ENCODE measurements around the gene ATP13A4. TPM values are rescaled to one million over a fixed set of nuclear protein-coding genes. Genes with fewer than 3 reads are reported as not detected.

ATP13A4 gene
- total and polyA plus RNA-seq, 4 donors = 0.23 to 2.7 (median 0.50) TPM

DNA sequence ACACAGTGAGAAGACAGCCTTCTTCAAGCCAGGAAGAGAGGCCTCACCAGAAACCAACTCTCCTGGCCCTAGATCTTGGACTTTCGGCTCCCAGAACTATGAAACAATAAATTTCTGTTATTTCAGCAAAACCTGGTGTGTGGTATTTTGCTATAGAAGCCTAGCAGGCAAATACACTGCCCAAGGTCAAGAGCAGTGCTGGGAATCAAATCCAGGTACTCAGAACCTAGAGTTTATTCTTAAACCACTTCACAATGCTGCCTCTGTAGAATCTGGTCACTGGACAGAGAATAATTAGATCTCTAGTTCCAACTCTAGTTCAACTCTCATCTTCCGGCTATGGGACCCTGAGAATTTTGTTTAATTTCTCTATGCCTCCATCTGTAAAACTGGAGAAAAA lies 46.6 kb downstream of the ATP13A4 start (continued):
- TF ChIP-seq, protein P1, sequence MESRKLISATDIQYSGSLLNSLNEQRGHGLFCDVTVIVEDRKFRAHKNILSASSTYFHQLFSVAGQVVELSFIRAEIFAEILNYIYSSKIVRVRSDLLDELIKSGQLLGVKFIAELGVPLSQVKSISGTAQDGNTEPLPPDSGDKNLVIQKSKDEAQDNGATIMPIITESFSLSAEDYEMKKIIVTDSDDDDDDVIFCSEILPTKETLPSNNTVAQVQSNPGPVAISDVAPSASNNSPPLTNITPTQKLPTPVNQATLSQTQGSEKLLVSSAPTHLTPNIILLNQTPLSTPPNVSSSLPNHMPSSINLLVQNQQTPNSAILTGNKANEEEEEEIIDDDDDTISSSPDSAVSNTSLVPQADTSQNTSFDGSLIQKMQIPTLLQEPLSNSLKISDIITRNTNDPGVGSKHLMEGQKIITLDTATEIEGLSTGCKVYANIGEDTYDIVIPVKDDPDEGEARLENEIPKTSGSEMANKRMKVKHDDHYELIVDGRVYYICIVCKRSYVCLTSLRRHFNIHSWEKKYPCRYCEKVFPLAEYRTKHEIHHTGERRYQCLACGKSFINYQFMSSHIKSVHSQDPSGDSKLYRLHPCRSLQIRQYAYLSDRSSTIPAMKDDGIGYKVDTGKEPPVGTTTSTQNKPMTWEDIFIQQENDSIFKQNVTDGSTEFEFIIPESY (IDR thresholded peaks at IDR 0.05) = no peak

DNA sequence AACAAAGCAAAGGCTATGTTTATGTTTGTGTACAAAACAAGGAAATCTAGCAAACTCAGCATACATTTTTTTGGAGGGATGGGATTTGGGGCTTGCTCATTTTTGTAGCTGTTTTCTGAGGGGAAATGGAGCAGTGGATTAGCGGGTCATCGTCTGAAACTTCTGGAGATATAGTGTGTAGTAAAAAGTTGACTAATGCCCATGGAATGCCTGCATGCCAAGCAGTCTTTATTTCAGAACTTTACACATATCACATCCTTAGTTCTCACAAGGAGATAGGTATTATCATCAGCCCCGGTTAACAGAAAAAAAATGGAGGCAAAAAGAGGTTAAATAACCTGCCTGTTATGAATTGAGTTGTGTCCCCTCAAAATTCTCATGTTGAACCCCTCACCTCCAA lies 47.1 kb downstream of the ATP13A4 start:
- Histone ChIP-seq H3K9me3 (ENCODE audit: control insufficient read depth in 4 of 4, low read length in 3 of 4) (no peaks in the 10 kb centered on the region), H3K27me3 (ENCODE audit: control insufficient read depth in 4 of 4, insufficient read depth in 4 of 4, low read length in 3 of 4) (peaks cover 0 to 6% (median 1%) of the 10 kb centered on the region in 4 donors), H3K27ac (ENCODE audit: low read depth in 1 of 2, low read length in 2 of 2) (no peak overlapping the region), H3K4me1 (ENCODE audit: control insufficient read depth in 4 of 4, insufficient read depth in 4 of 4, low read length in 3 of 4) (no peaks in the 10 kb centered on the region), H3K4me3 (ENCODE audit: low read depth in 1 of 3, low read length in 3 of 3) (no peak overlapping the region), H3K36me3 (ENCODE audit: control insufficient read depth in 4 of 4, insufficient read depth in 3 of 4, low read depth in 1 of 4, low read length in 3 of 4) (no peaks in the 10 kb centered on the region), H3K9ac (ENCODE audit: low read depth in 1 of 2, low read length in 2 of 2) (no peak overlapping the region)
- TF ChIP-seq, protein P2, sequence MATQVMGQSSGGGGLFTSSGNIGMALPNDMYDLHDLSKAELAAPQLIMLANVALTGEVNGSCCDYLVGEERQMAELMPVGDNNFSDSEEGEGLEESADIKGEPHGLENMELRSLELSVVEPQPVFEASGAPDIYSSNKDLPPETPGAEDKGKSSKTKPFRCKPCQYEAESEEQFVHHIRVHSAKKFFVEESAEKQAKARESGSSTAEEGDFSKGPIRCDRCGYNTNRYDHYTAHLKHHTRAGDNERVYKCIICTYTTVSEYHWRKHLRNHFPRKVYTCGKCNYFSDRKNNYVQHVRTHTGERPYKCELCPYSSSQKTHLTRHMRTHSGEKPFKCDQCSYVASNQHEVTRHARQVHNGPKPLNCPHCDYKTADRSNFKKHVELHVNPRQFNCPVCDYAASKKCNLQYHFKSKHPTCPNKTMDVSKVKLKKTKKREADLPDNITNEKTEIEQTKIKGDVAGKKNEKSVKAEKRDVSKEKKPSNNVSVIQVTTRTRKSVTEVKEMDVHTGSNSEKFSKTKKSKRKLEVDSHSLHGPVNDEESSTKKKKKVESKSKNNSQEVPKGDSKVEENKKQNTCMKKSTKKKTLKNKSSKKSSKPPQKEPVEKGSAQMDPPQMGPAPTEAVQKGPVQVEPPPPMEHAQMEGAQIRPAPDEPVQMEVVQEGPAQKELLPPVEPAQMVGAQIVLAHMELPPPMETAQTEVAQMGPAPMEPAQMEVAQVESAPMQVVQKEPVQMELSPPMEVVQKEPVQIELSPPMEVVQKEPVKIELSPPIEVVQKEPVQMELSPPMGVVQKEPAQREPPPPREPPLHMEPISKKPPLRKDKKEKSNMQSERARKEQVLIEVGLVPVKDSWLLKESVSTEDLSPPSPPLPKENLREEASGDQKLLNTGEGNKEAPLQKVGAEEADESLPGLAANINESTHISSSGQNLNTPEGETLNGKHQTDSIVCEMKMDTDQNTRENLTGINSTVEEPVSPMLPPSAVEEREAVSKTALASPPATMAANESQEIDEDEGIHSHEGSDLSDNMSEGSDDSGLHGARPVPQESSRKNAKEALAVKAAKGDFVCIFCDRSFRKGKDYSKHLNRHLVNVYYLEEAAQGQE (IDR thresholded peaks at IDR 0.05) = no peak
- TF ChIP-seq FOXA2 (IDR thresholded peaks at IDR 0.05) (no peak), SP1 (IDR thresholded peaks at IDR 0.05) (no peak), RAD21 (IDR thresholded peaks at IDR 0.05) (no peak), TAF1 (conservative IDR thresholded peaks at IDR 0.05) (no peak), NR2F2 (IDR thresholded peaks at IDR 0.05) (no peak), FOXA1 (IDR thresholded peaks at IDR 0.05) (no peak), YY1 (IDR thresholded peaks at IDR 0.05) (no peak), GABPA (IDR thresholded peaks at IDR 0.05 in 1 of 2, conservative IDR thresholded peaks at IDR 0.05 in 1 of 2) (no peak), EGR1 (IDR thresholded peaks at IDR 0.05; ENCODE audit: low read depth in 2 of 2) (no peak), RXRA (IDR thresholded peaks at IDR 0.05) (no peak), HNF4G (IDR thresholded peaks at IDR 0.05) (no peak), JUND (IDR thresholded peaks at IDR 0.05) (no peak), HNF4A (conservative IDR thresholded peaks at IDR 0.05) (no peak)
- TF ChIP-seq, protein P3, sequence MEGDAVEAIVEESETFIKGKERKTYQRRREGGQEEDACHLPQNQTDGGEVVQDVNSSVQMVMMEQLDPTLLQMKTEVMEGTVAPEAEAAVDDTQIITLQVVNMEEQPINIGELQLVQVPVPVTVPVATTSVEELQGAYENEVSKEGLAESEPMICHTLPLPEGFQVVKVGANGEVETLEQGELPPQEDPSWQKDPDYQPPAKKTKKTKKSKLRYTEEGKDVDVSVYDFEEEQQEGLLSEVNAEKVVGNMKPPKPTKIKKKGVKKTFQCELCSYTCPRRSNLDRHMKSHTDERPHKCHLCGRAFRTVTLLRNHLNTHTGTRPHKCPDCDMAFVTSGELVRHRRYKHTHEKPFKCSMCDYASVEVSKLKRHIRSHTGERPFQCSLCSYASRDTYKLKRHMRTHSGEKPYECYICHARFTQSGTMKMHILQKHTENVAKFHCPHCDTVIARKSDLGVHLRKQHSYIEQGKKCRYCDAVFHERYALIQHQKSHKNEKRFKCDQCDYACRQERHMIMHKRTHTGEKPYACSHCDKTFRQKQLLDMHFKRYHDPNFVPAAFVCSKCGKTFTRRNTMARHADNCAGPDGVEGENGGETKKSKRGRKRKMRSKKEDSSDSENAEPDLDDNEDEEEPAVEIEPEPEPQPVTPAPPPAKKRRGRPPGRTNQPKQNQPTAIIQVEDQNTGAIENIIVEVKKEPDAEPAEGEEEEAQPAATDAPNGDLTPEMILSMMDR (IDR thresholded peaks at IDR 0.05; ENCODE audit: low read depth, low read length, missing input control) = no peak
- TF ChIP-seq, protein P4, sequence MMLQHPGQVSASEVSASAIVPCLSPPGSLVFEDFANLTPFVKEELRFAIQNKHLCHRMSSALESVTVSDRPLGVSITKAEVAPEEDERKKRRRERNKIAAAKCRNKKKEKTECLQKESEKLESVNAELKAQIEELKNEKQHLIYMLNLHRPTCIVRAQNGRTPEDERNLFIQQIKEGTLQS (IDR thresholded peaks at IDR 0.05) = no peak
- TF ChIP-seq, protein P1 (IDR thresholded peaks at IDR 0.05) = no peak
- WGBS = 73% methylated on average over 3 of the region's 3 CpGs
- DNase-seq (ENCODE audit: low spot score) = no peak
